Mesodermal cell (in vitro differentiated cells): ENCODE data around the gene MPRIP.

Experiments
- H3K27ac ChIP-seq: 2 replicates; pipeline ENCODE4 v1.7.0; 2013; ENCODE audit warnings: mild to moderate bottlenecking, low read depth, low read length, moderate library complexity; ENCODE audit not compliant: severe bottlenecking
- H3K36me3 ChIP-seq: 2 replicates; pipeline ENCODE4 v1.7.1; 2013; ENCODE audit warnings: mild to moderate bottlenecking, low read length, moderate library complexity; ENCODE audit not compliant: control insufficient read depth, insufficient read depth
- H3K4me1 ChIP-seq: one replicate; pipeline ENCODE4 v1.7.1; 2013; ENCODE audit warnings: mild to moderate bottlenecking, low read length; ENCODE audit not compliant: insufficient read depth, control insufficient read depth, poor library complexity, severe bottlenecking
- H3K4me3 ChIP-seq: 2 replicates; pipeline ENCODE4 v1.7.0; 2013; ENCODE audit warnings: low read length, control low read depth, mild to moderate bottlenecking; ENCODE audit not compliant: insufficient read depth, poor library complexity, severe bottlenecking; ENCODE audit errors: extremely low read depth
- H3K9me3 ChIP-seq: 2 replicates; pipeline ENCODE4 v1.7.1; 2013; ENCODE audit warnings: mild to moderate bottlenecking, low read length, moderate library complexity; ENCODE audit not compliant: control insufficient read depth
- WGBS, 2 experiments: methylation state at CpG; one replicate each; pipeline ENCODE4 v1.1.5; 2013; ENCODE audit warnings: missing lambda C conversion rate in 2 of 2; ENCODE audit not compliant: insufficient coverage in 2 of 2; 5-methylcytosine and 5-hydroxymethylcytosine counted together

MPRIP gene

DNA sequence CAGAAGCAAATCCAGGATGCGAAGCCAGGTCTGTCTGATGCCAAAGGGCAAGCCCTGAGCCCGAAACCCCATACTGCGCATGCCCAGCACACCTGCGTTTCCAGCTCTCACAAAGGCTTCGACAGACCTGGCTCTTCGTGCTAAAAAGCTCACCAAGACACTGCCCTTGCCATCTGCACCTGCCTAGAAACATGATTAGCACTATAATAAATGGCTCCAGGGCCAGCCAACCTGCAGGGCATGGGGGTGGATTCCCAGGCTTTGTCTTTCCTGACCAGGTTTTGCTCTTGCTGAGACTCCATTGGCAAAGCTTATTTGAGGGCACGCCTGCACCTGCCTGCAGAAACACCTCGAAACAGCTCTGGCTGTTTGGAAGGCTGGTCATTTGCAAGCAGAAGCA is 178.3 kb downstream of the MPRIP start:
- Histone ChIP-seq H3K4me1 (no peaks in the 10 kb centered on the region), H3K9me3 (no peaks in the 10 kb centered on the region), H3K27ac (no peak overlapping the region), H3K4me3 (no peak overlapping the region), H3K36me3 (peaks cover 90% of the 10 kb centered on the region)
- 95 to 100% methylated on average over 8 of the region's 8 CpGs for WGBS, 2 experiments

DNA sequence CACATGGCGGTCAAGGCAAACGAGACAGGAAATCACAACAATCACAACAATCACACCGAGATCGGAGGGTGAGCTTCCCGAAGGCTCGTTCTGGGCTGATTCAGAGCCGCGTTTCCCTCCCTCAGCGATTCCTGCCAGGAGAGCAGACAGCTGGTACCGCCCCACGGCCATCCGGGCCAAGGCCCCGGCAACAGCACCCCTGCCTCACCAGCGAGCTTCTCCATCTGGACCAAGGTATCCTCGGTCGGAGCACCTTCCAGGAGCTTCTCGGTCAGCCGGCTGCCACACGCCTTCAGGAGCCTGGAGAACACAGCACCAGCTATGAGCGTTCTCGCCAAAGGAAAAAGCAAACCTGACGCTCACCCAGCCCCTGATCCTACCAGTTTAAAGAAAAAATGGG is 179.1 kb downstream of the MPRIP start:
- no peaks in the 10 kb centered on the region for H3K4me1 ChIP-seq
- no peak overlapping the region for H3K27ac ChIP-seq
- H3K36me3 ChIP-seq, result peaks cover 90% of the 10 kb centered on the region
- WGBS, 2 experiments, result 95 to 96% methylated on average over 20 to 21 of the region's 22 CpGs
- H3K9me3 ChIP-seq, result no peaks in the 10 kb centered on the region
- no peak overlapping the region for H3K4me3 ChIP-seq

DNA sequence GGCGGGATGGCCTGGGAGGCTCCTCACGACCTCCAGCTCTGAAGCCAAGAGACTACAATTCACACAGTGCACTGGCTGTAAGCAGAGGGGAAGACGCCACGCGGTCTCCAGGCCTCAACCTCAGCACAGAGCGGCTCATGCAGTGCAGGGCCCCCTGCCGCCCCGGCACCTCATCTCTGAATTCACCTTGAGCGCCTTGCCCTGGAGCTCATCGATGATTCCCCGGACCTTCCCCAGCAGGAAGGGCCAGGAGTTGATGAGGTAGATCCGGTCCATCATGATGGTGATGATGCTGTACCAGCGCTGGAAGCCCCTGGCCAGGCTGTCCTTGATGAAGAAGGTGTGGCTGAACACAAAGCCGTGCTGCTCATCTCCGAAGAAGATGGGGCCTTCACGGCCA is 181.5 kb downstream of the MPRIP start:
- H3K4me1 ChIP-seq, result no peaks in the 10 kb centered on the region
- no peak overlapping the region for H3K27ac ChIP-seq
- peaks cover 91% of the 10 kb centered on the region for H3K36me3 ChIP-seq
- no peaks in the 10 kb centered on the region for H3K9me3 ChIP-seq
- no peak overlapping the region for H3K4me3 ChIP-seq
- 96 to 97% methylated on average over 14 to 16 of the region's 16 CpGs for WGBS, 2 experiments

DNA sequence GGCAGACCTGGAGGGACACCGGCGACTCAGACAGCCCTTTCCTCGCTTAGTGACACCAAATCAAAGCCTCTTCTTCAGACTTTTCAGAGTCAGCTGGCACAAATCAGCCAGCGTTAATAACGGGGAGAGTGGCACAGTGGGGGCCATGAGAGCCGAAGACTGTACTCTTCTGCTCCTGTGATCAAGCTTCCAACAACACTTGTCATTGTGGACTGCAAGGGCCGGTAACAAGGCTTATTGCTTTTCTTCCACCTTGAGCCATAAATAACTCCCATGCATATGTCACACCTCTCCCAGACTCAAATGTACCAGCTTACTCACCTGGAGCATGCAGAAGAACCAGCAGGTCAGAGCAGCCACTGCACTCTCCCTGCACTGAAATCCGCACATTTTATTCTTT is 181.9 kb downstream of the MPRIP start:
- WGBS, 2 experiments, result 93 to 96% methylated on average over 8 of the region's 8 CpGs
- peaks cover 91% of the 10 kb centered on the region for H3K36me3 ChIP-seq

DNA sequence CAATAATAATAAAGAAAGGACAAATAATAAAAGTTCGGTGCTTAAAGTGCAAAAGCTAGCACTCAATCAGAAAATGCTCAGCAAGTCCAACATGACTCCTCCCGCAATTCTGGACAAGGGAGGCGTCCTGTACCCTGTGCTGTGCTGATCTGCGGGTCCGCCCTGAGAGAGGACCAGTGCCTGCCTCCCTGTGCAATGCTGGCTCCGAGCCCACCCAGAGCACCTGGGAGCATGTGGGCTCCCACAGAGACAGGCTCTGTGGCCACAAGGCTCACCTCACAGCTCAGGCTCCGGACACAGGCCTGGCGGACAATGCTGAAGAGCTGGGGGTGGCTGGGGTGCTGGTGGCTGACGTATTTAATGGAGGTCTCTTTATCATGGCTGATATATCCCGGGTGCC is 183.6 kb downstream of the MPRIP start:
- H3K4me3 ChIP-seq, result no peak overlapping the region
- no peaks in the 10 kb centered on the region for H3K4me1 ChIP-seq
- no peaks in the 10 kb centered on the region for H3K9me3 ChIP-seq
- 95% methylated on average over 9 of the region's 10 CpGs for WGBS, 2 experiments
- H3K27ac ChIP-seq, result no peak overlapping the region
- H3K36me3 ChIP-seq, result peaks cover 95% of the 10 kb centered on the region

More for the DNA sequence above, 181.9 kb downstream of the MPRIP start:
- H3K4me1 ChIP-seq, result no peaks in the 10 kb centered on the region
- H3K4me3 ChIP-seq, result no peak overlapping the region
- no peaks in the 10 kb centered on the region for H3K9me3 ChIP-seq
- no peak overlapping the region for H3K27ac ChIP-seq

DNA sequence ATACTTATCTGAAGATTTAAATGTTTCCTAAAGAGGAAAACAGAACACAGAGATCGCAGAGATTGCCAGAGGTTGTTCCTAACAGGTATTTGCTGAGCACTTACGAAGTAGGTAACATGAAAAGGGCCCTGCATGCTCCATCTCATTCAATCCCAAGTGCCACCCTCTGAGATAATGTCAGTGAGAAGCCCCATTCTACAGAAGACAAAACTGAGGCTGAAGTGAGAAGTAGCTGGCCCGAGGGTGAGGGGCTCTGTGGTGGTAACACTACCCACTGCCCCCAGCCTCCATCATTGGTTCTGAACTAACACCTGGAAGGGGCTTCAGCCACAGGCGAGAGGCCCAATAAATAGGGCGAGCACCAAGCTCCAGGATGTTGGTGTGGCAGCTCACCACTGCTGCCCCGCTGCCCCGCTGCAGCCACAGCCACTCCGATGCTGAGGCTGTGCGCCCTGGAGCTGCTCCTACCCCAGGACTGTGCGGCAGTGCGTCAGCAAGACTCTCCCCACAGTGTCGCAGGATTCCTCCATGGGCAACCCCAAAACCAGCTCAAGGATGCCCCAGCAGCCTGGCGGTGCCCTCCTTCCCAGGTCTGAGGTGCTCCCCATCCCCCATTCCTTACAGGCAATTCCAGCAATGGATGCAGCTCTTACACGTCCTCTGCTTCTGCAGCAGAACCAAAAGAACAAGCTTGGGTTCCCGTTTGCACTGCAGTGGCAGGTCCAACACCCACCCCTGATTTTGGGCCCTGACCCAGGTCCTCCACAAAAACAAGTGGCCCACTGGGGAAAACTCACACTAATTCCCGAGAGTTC is 184.4 kb downstream of the MPRIP start:
- Histone ChIP-seq H3K27ac (no peak overlapping the region), H3K4me3 (no peak overlapping the region), H3K4me1 (no peaks in the 10 kb centered on the region), H3K9me3 (no peaks in the 10 kb centered on the region), H3K36me3 (peaks cover 95% of the 10 kb centered on the region)
- WGBS, 2 experiments, result 97% methylated on average over 14 to 16 of the region's 16 CpGs

DNA sequence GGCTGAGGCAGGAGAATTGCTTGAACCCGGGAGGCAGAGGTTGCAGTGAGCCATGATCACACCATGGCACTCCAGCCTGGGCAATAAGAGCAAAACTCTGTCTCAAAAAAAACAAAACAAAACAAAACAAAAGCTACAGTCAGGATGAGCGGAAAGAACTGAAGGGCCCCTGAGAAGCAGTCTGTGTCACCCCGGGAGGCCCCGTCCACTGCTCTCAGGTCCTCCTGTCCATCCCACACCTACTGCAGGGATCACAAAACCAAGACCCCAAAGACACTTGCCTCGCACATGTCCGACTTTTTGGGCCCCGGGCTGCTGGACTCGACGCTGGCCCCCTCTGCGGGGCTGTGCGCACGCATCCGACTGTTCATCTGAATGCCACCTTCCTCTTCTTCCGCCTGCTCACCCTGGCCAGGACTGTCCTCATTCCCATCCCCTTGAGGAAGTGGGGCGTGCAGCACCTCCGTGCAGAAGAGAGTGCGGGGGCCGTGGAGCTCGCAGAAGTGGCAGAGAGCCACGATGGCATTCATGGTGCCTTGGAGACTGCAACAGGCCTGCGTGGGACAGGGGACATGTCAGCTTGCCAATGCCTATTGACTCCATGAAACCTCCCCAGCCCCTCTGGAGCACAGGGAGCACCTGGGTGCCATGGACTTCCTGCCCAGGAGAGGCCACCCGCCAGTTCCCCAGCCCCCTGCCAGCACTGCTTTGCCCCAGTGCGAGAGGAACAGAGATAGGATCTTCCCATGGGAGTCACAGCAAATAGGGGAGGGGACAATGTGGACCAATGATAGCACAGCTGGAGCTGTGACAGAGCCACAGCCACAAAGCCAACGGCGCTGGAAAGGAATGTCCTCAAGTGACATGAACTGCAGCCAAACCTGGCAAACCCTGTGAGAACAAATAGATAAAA is 185.6 kb downstream of the MPRIP start:
- Histone ChIP-seq H3K27ac (no peak overlapping the region), H3K4me1 (no peaks in the 10 kb centered on the region), H3K9me3 (no peaks in the 10 kb centered on the region), H3K4me3 (no peak overlapping the region), H3K36me3 (peaks cover 92% of the 10 kb centered on the region)
- 96 to 97% methylated on average over 22 to 25 of the region's 25 CpGs for WGBS, 2 experiments

DNA sequence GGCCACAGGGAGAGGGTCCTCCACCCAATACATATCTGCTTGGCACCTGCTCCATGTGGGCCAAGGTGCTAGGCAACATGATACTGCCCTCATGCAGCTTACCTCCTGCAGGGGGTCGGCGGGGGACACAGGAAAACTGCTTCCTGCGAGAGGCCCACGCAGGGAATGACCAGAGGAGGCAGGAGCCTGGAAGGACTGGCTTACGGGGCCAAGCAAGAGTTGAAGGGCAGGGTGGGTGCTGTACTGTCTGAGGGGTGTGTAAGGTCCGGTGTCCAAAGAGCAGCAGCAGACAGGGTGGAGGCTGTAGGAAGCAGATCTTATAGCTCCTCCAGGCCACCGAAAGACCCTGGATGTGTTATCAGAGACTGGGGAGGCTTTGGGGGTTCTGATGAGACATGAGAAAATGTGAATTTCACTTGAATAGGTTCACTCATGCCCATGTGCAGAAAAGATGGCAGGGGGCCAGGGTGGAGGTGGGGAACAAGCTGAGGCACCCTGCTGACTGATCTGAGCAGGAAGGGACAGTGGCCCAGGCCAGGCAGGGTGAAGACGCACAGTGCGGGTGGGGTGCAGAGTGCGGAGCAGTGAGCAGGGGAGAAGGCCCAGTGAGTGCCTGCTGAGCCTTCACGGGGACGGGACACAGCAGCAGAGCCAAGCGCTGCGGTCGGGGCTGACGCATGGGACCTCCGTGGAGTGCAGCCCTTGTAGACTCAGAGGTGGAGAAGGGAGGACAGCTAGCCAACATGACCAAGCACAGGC is 186.4 kb downstream of the MPRIP start:
- Histone ChIP-seq H3K36me3 (peaks cover 88% of the 10 kb centered on the region), H3K27ac (no peak overlapping the region), H3K4me3 (no peak overlapping the region), H3K9me3 (no peaks in the 10 kb centered on the region), H3K4me1 (no peaks in the 10 kb centered on the region)
- 94 to 95% methylated on average over 10 to 17 of the region's 17 CpGs for WGBS, 2 experiments

DNA sequence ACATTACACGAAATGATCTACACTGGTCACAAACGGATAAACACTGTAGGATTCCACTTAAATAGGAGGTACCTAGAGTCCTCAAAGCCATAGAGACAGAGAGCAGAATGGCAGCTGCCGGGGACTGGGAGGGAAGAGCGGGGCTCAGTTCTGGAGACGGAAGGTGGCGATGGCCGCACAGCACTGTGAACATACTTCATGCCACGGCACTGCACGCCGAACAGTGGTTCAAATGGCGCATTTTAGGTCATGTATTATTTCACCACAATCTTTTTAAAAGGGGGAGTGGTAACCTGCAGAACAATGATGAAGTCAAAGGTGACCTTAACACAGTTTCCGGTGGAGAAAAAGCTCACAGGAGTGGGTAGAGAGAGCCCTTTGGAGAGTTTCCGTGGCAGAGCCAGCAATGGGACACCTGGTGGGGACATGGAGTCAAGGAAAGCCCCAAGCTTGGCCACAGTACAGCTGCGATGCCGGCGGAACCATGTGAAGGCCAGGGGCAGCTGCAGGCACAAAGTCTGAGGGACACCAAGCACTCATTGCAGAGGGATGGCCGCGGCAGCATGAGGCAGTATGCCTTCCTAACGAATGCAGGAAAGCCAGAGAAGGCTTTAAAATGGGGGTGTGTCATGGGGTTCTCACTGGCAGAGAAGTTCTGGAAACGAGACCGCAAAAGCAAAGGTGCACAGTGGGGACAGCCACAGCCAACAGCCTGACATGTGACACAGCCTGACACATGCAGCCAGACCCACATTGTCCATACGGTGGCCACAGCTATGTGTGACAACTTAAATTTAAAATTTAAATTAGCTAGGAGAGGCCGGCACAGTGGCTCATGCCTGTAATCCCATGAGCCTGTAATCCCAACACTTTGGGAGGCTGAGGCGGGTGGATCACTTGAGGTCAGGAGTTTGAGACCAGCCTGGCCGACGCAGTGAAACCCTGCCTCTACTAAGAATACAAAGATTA is 187.4 kb downstream of the MPRIP start:
- Histone ChIP-seq H3K9me3 (no peaks in the 10 kb centered on the region), H3K27ac (no peak overlapping the region), H3K4me3 (no peak overlapping the region), H3K36me3 (peaks cover 78% of the 10 kb centered on the region), H3K4me1 (no peaks in the 10 kb centered on the region)
- 92 to 93% methylated on average over 19 to 25 of the region's 26 CpGs for WGBS, 2 experiments
